Endometrial microvascular endothelial cells (primary cell): ENCODE measurements around the gene SELE. TPM values are rescaled to one million over a fixed set of nuclear protein-coding genes. Genes with fewer than 3 reads are reported as not detected.

Experiments used
- in situ Hi-C: cut with HindIII; loops from 2 replicates; pipeline ENCODE4 v1.10.0; 2017; ENCODE audit warnings: low sequenced_read_pairs, low pct_unique_long_range_greater_than_20kb; ENCODE audit errors: inconsistent ontology term
- total RNA-seq: library from RNA; depleted of rRNA; stranded (reverse); fragments of >200 nt; gene quantifications from one replicate; pipeline ENCODE4 v1.2.3, GENCODE V29; 2015; ENCODE audit errors: inconsistent ontology term

Gene SELE
- 5.9 TPM for total RNA-seq

GRCh38 chr1:169733924-169734323 lies at the start of gene SELE:
Gene SELE, minus strand, starts transcription at chr1:169734079. Its CDS starts 467 bp downstream, at chr1:169733612.
- in situ Hi-C loops = no loop called here

GRCh38 chr1:169782596-169782995 lies 48.7 kb upstream of the SELE start:
- in situ Hi-C loops = no loop called here

DNA sequence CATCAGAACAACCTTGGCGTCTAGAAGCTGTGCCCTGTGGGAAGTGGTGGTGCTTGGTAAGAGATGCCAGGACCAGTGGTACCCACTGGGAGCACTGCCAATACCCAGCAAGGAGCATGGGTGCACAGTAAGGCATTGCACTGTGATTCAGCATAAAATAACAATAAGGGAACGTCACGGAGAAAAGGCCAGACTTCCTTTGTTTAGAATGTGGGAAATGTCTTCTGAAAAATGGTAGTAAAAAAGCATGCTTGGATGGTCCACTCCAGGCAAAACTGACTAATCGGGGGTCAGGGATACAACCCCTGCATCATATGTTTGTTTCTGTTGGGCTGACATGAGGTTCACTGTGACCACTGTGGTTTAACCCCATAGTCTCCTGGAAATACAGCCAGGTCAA lies 46.1 kb upstream of the SELE start:
- in situ Hi-C loops = no loop called here

DNA sequence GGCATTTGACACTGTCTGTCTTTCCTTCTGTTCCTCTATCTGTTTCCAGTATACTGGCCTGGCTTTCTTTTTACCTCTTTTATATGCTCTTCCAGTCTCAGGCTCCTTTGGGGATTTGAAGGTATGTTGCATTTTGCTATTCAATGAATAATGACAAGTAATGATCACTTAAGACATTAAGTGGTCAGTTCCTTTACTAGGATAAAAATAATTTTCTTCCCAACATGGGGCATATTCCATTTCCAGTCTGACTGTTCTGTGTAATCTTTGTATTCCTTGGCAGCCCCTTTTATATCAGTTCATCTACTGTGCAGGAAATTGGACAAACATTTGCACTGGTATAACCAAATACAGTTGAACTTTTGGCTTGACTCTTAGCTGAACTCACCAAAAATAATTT lies 45.3 kb upstream of the SELE start:
- in situ Hi-C loops = no loop called here

DNA sequence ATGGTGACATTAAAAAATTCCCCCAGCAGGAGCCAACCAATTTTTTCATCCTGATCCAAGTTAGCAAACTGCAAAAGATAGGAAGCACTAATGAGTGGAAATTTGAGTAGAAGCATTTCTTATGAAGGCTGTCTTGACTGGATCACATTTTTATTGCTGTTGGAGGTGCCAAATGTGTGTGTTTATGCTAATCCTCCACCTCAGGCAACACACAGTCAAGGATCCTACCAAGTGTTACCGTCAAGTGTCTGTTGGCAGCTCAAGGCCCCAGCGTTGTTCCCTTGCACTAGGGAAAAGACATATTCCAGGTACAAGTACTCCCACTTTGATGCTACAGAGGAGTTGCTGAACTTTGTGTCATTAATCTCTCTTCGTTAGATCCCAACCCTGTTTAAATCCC lies 42.6 kb upstream of the SELE start:
- in situ Hi-C loops = no loop called here

DNA sequence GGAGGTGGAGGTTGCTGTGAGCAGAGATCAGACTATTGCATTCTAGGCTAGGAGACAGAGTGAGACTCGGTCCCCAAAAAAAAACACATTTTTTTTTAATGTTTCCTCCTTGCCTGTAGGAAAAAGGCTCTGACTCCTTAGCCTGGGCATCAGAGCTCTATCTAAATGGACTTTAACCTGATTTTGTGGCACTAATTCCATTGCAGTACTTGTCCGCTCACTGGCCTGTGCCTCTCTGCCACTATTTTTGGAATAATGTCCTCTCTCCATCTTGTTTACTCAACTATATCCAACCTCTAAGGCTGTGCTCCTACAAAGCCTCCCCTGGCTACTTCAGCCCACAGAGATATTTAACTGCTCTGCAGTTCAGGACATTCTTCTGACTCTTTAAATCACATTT lies 34.3 kb upstream of the SELE start:
- in situ Hi-C loops = no loop called here

- in situ Hi-C loops = no loop called here
These were observed 31.9 kb upstream of the SELE start for GRCh38 chr1:169765580-169766331.

- in situ Hi-C loops = no loop called here
These were observed 31.0 kb upstream of the SELE start for GRCh38 chr1:169764919-169765318.

- in situ Hi-C loops = no loop called here
These were observed 28.8 kb upstream of the SELE start for GRCh38 chr1:169762699-169763098.

- in situ Hi-C loops = no loop called here
These were observed 25.2 kb upstream of the SELE start for GRCh38 chr1:169759038-169759437.

DNA sequence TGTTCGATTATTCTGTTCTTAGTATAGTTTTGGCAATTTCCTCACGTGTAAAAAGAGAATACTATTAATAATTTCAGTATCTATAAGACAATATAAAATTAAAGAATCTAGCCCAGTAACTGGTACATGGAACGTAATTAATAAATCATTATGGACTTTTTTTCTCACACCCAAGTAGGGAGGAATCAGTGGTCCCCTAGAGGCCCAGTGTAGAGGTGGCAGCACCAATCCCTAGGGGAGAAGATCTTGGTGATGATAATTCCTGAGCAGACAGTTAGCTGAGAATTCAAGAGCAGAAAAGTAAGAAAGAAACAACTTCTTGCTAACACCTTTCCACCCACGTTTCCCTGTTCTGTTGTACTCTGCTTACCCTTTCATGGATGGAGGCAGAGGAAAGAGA lies 19.7 kb upstream of the SELE start:
- in situ Hi-C loops = no loop called here

- in situ Hi-C loops = no loop called here
These were observed 16.2 kb upstream of the SELE start for GRCh38 chr1:169750041-169750440.

DNA sequence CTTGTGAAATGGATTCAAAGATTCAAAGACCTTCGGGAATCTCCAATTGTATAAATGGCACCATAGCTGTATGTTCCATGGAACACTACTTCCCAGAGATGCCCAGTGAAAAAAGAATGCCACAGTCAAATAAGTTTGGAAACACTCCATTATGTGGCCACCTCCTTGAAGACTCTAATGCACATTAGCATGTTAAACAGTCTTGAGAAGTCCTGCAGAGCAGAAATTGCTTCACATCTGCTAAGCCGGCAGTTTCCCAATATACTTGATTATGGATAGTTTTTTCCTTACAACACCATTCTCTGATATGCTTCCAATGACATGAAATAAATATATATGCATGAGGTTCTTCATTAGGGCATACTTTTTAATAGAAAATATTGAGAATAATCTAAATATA lies 12.7 kb upstream of the SELE start:
- in situ Hi-C loops = no loop called here

- in situ Hi-C loops = no loop called here
These were observed 11.4 kb upstream of the SELE start for GRCh38 chr1:169745015-169745861.

- in situ Hi-C loops = no loop called here
These were observed 8.0 kb upstream of the SELE start for GRCh38 chr1:169741666-169742394.

DNA sequence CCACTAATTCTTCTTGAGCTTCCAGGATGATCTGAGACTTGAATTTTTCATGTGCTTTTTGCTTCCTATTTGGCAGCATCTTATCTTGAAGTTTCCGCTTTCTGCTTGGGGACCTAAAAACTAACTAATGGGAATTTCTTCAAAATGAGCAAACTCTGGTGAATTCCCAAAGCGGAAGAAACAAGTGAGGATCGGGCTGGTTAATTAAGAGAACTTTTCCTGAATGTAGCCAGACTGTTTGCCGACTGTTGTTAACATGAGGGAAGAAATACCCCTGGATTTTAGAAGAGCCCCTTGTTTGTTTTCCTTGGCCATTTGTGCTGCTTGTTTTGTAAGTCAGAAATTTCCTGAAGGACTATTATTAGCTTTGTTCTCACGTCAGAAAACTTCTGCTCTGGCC lies 6.1 kb upstream of the SELE start:
- in situ Hi-C loops = no loop called here

- in situ Hi-C loops = no loop called here
These were observed 2.4 kb downstream of the SELE start for GRCh38 chr1:169731446-169731845.

GRCh38 chr1:169729991-169730390 lies 3.9 kb downstream of the SELE start:
- in situ Hi-C loops = no loop called here

DNA sequence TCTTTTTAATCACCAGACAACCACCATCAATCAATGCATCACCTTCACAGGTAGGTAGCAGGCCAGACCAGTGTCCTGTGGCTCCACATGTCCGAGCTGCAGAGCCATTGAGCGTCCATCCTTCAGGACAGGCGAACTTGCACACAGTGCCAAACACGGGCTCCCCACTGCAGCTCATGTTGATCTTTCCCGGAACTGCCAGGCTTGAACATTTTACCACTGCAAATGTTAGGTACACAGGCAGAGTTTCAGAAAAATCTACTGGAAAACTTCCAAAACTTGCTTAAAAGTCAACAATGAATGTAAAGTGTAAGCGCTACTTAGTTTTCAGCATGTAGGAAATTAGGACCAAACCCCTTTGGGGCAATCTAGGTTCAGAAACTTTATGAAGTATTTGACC lies 6.6 kb downstream of the SELE start:
- in situ Hi-C loops = no loop called here

- in situ Hi-C loops = no loop called here
These were observed 7.0 kb downstream of the SELE start for GRCh38 chr1:169726851-169727250.
